Fibroblast of lung (primary cell): ENCODE results near the gene NOC4L.

Experiments used
- CTCF ChIP-seq, 2 donors: IDR thresholded peaks in 1 of 2; conservative IDR thresholded peaks in 1 of 2; 1 replicate in 1 of 2; 2 replicates in 1 of 2; pipeline ENCODE4 v1.5.1; 2011 to 2012; ENCODE audit warnings: low read length in 2 of 2, control low read depth in 1 of 2, inconsistent platforms in 1 of 2, low read depth in 1 of 2, mild to moderate bottlenecking in 1 of 2
- EZH2 ChIP-seq: IDR thresholded peaks from 2 replicates; pipeline ENCODE4 v1.5.1; 2012; ENCODE audit warnings: low read length, control low read depth, mild to moderate bottlenecking; ENCODE audit errors: missing control alignments

GRCh38 chr12:132182711-132183365 lies 38.6 kb downstream of the NOC4L start:
- TF ChIP-seq CTCF (conservative IDR thresholded peaks at IDR 0.05 in 1 of 2, IDR thresholded peaks at IDR 0.05 in 1 of 2; ENCODE audit: low read depth in 1 of 2, low read length in 2 of 2) (no peak), EZH2 (no peak)
